ENCODE data around the gene ANP32A.

ANP32A gene

DNA sequence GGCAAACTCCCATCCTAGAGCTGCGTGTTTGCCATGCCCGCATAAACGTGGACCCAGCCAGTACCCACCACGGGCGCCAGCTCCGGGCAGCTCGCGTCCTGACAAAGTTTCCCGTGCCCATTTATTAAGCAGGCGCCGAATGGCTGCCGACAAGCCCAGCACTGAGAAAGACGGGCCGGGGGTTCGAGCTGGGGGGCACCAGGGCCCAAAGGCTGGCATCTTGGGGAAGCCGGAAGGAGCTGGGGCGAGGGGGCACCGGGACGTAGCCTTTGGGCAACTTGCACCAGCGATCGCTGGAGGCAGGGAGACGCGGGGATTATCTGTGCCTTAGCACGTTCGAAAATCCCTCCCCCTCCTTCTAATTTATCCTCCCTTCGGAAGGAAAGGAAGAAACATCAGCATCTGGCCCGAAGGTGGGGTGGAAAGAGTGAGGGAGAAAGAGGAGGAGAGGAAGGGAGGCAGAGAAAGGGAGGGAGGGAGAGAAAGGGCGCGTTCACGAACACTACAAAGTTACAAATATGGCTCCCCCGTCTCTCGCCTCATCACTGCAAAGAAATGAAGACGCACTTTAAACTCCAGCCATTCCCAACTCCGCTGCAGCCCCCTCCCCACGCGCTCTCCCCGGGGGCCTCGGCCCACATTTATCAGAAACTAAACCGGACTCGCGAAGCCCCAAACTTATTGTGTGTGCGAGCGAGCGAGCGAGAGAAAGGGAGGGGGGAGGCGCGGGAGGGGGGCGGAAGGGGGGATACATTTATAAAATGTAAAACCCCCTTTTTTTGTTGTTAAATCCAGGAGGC lies 1.0 kb downstream of the ANP32A start:
- DNase-seq (ENCODE audit: low read depth, low spot score): peak; percentile 28

DNA sequence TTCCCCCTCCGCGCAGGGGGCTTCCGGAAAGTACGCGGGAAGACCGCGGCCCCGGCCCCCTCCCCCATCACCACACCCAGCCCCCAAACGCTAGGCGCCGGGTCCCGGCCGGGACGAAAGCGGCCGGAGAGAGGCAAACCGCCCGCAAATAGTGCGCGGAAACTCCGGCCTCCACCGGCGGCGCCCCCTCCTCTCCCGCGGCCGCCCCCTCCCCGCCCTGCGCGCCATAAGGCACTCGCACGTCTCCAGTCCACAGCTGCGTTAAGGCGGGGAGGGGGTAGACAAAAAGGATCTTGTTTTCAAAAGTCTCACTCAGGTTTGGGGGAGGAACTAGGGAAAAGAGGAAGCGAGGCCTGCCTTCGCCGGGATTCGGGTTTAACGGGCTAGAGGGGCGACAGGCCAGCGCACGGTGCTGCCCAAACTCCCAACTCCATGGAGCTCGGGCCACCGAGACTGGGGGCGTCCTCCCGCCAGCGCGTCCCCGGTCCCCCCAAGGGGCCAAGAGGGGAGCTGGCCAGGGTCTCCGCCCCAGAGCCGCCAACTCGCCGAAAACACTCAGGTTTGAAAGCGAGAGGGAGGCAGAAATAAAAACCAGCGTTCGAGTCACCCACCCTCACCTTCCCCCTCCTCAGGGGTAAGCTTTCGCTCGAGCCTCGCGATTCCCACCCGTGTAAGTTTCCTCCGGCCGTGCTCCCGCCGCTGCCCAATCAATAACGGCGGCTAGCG lies 1.8 kb downstream of the ANP32A start:
- Histone ChIP-seq H3K4me1 (ENCODE audit: insufficient read depth, insufficient read length) (peaks cover 3% of the 10 kb centered on the region), H3K36me3 (ENCODE audit: insufficient read depth, insufficient read length, low read length) (peaks cover 12% of the 10 kb centered on the region), H3K9ac (ENCODE audit: insufficient read length, low read depth) (peak overlapping the region; percentile 97), H3K27me3 (ENCODE audit: insufficient read depth, insufficient read length) (peaks cover 14% of the 10 kb centered on the region), H3K4me3 (ENCODE audit: insufficient read length, low read depth) (peak overlapping the region; percentile 90), H3K9me3 (ENCODE audit: insufficient read depth, low read length) (no peaks in the 10 kb centered on the region)
- no peak for TF ChIP-seq YY1 (IDR thresholded peaks at IDR 0.05; ENCODE audit: insufficient read depth, insufficient read length)
- no peak for TF ChIP-seq SUZ12 (IDR thresholded peaks at IDR 0.05; ENCODE audit: extremely low read depth, insufficient read depth, insufficient read length)
- no peak for TF ChIP-seq ZNF274 (IDR thresholded peaks at IDR 0.05; ENCODE audit: low read depth, low read length)
- DNase-seq (ENCODE audit: low read depth, low spot score): peak; percentile 38

More for the DNA sequence above, 1.0 kb downstream of the ANP32A start:
- H3K9ac ChIP-seq (ENCODE audit: insufficient read length, low read depth): peak overlapping the region; percentile 97
- peaks cover 3% of the 10 kb centered on the region for H3K4me1 ChIP-seq (ENCODE audit: insufficient read depth, insufficient read length)
- H3K4me3 ChIP-seq (ENCODE audit: insufficient read length, low read depth): peak overlapping the region; percentile 90
- peaks cover 12% of the 10 kb centered on the region for H3K36me3 ChIP-seq (ENCODE audit: insufficient read depth, insufficient read length, low read length)
- H3K9me3 ChIP-seq (ENCODE audit: insufficient read depth, low read length): no peaks in the 10 kb centered on the region
- TF ChIP-seq SUZ12 (IDR thresholded peaks at IDR 0.05; ENCODE audit: extremely low read depth, insufficient read depth, insufficient read length): no peak
- no peak for TF ChIP-seq ZNF274 (IDR thresholded peaks at IDR 0.05; ENCODE audit: low read depth, low read length)
- peak; percentile 51 for TF ChIP-seq YY1 (IDR thresholded peaks at IDR 0.05; ENCODE audit: insufficient read depth, insufficient read length)
- H3K27me3 ChIP-seq (ENCODE audit: insufficient read depth, insufficient read length): peaks cover 14% of the 10 kb centered on the region

DNA sequence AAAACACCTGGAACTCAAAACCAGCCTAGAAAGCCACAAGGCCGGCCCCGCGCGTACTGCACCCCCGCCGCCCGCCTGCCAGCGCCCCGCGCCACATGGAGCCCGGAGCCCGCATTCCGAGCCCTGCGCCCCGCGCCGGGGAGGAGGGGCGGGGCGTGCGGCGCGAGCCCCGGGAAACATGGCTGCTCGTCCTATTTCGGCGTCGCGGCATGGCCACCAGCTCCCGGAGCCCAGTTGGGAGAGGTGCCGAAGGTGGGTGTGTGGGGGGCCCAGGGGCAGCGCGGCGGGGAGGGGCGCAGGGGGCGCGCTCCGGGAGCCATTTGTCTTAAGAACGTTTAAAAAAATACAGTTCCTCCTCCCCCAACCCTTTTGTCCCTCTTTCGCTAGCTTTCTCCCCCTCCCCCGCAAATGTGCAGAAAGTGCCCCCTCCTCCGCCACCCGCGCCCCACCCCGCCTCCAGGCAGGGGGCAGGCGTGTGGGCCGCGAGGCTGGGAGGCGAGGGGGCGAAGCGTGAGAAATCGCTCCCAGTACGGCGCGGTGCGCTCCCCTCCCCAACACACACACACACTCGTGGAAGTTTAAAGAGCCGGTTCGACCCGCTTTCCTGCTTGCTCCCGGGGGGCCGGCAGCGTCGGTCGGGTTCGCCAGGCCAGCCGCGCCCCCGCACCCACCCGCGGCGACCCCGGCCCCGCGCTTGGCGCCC lies 2.5 kb downstream of the ANP32A start:
- Histone ChIP-seq H3K9me3 (ENCODE audit: insufficient read depth, low read length) (no peaks in the 10 kb centered on the region), H3K4me1 (ENCODE audit: insufficient read depth, insufficient read length) (peaks cover 3% of the 10 kb centered on the region)

DNA sequence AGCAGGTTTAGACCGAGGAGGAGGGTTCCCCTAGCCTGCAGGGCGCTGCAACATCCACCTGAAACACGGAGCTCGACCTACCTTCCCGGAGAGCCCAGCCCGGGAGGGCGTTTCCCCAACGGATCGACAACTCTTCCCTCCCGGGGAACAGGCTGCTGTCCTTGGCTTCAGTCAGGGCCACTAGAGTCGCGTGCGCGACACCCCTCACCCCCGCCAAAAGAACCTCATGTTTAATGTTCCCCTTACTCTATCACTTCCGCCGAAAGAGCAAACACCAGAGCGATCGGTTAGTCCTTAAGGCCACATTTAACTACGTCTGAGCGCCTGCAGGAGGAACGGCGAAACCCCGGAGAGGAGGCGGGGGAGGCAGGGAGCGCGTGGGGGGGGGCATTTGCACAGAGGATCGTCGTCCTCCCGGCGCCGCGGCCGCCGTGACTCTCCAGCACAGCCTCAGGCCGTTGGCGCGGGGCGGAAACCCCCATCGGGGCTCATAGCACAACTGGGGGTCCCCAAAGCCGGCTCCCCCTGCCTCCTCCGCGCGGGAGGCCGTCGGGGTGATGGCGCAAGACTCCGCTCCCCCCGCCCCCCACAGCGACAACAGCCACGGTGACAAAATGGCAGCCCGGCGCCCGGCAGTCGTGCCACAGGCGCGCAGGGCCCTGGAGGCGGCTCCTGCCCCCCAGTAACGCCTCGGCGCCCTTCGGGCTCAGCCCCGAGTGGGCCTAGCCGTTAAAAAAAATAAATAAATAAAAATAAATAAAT lies 3.2 kb downstream of the ANP32A start:
- TF ChIP-seq YY1 (IDR thresholded peaks at IDR 0.05; ENCODE audit: insufficient read depth, insufficient read length) (no peak), ZNF274 (IDR thresholded peaks at IDR 0.05; ENCODE audit: low read depth, low read length) (no peak), SUZ12 (IDR thresholded peaks at IDR 0.05; ENCODE audit: extremely low read depth, insufficient read depth, insufficient read length) (no peak)
- Histone ChIP-seq H3K4me1 (ENCODE audit: insufficient read depth, insufficient read length) (peaks cover 3% of the 10 kb centered on the region), H3K36me3 (ENCODE audit: insufficient read depth, insufficient read length, low read length) (peaks cover 12% of the 10 kb centered on the region), H3K9ac (ENCODE audit: insufficient read length, low read depth) (peak overlapping the region; percentile 86), H3K4me3 (ENCODE audit: insufficient read length, low read depth) (peak overlapping the region; percentile 90), H3K9me3 (ENCODE audit: insufficient read depth, low read length) (no peaks in the 10 kb centered on the region), H3K27me3 (ENCODE audit: insufficient read depth, insufficient read length) (peaks cover 11% of the 10 kb centered on the region)
- peak; percentile 25 for DNase-seq (ENCODE audit: low read depth, low spot score)

More for the DNA sequence above, 2.5 kb downstream of the ANP32A start:
- peaks cover 12% of the 10 kb centered on the region for H3K36me3 ChIP-seq (ENCODE audit: insufficient read depth, insufficient read length, low read length)
- peak; percentile 35 for DNase-seq (ENCODE audit: low read depth, low spot score)
- H3K27me3 ChIP-seq (ENCODE audit: insufficient read depth, insufficient read length): peaks cover 14% of the 10 kb centered on the region
- TF ChIP-seq ZNF274 (IDR thresholded peaks at IDR 0.05; ENCODE audit: low read depth, low read length) (no peak), SUZ12 (IDR thresholded peaks at IDR 0.05; ENCODE audit: extremely low read depth, insufficient read depth, insufficient read length) (no peak), YY1 (IDR thresholded peaks at IDR 0.05; ENCODE audit: insufficient read depth, insufficient read length) (peak; percentile 48)
- H3K4me3 ChIP-seq (ENCODE audit: insufficient read length, low read depth): peak overlapping the region; percentile 90
- peak overlapping the region; percentile 86 for H3K9ac ChIP-seq (ENCODE audit: insufficient read length, low read depth)

DNA sequence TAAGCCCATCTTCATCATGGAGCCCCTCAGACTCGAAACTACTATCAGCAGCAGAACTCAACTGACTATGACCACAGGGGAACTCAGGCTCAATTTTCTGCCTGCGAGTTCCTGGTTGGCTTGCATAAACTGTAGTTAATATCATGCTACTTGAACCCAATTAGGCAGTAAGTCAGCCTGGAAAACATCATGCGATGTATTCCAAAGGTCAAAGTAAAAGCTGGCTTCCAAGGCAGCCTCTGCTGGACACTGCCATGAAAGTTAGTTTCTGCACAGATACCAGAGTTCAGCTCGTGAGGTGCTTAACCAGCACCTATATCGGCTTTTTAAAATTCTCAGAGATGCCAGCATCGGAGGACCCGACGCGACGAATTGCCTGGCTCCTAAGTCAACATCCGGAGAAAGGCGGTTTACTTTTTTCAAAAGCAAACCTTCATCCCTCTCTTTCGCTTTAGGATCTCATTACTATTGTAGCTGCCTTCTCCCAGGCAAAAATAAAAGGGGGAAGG lies 3.8 kb downstream of the ANP32A start:
- DNase-seq (ENCODE audit: low read depth, low spot score): no peak

DNA sequence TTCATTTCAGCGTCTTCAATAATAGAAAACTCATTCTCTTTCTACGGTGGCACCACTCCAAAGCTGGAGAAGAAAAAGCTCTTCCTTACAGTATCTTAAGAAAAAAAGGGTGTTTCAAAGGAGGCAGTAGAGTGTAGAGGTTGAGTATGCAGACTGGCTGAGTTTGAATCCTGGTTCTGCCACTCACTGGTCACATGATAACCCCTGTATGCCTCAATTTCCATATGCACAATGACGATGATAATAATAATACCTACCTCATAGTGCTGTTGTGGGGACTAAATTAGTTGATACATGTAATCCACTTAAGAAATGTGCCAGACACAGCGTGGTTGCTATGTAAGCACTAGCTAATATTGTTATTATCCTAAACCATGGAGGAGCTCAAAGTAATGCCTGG lies 4.5 kb downstream of the ANP32A start:
- Histone ChIP-seq H3K9ac (ENCODE audit: insufficient read length, low read depth) (no peak overlapping the region), H3K4me3 (ENCODE audit: insufficient read length, low read depth) (peak overlapping the region; percentile 90)
- DNase-seq (ENCODE audit: low read depth, low spot score): no peak

More for the DNA sequence above, 3.8 kb downstream of the ANP32A start:
- H3K4me1 ChIP-seq (ENCODE audit: insufficient read depth, insufficient read length): peaks cover 6% of the 10 kb centered on the region
- peaks cover 12% of the 10 kb centered on the region for H3K36me3 ChIP-seq (ENCODE audit: insufficient read depth, insufficient read length, low read length)
- H3K9me3 ChIP-seq (ENCODE audit: insufficient read depth, low read length): no peaks in the 10 kb centered on the region
- TF ChIP-seq ZNF274 (IDR thresholded peaks at IDR 0.05; ENCODE audit: low read depth, low read length) (no peak), SUZ12 (IDR thresholded peaks at IDR 0.05; ENCODE audit: extremely low read depth, insufficient read depth, insufficient read length) (no peak), YY1 (IDR thresholded peaks at IDR 0.05; ENCODE audit: insufficient read depth, insufficient read length) (no peak)
- H3K9ac ChIP-seq (ENCODE audit: insufficient read length, low read depth): peak overlapping the region; percentile 86
- H3K4me3 ChIP-seq (ENCODE audit: insufficient read length, low read depth): peak overlapping the region; percentile 90
- peaks cover 5% of the 10 kb centered on the region for H3K27me3 ChIP-seq (ENCODE audit: insufficient read depth, insufficient read length)

More for the DNA sequence above, 4.5 kb downstream of the ANP32A start:
- TF ChIP-seq YY1 (IDR thresholded peaks at IDR 0.05; ENCODE audit: insufficient read depth, insufficient read length) (no peak), ZNF274 (IDR thresholded peaks at IDR 0.05; ENCODE audit: low read depth, low read length) (no peak), SUZ12 (IDR thresholded peaks at IDR 0.05; ENCODE audit: extremely low read depth, insufficient read depth, insufficient read length) (no peak)
- H3K4me1 ChIP-seq (ENCODE audit: insufficient read depth, insufficient read length): peaks cover 6% of the 10 kb centered on the region
- no peaks in the 10 kb centered on the region for H3K27me3 ChIP-seq (ENCODE audit: insufficient read depth, insufficient read length)
- no peaks in the 10 kb centered on the region for H3K9me3 ChIP-seq (ENCODE audit: insufficient read depth, low read length)
- peaks cover 12% of the 10 kb centered on the region for H3K36me3 ChIP-seq (ENCODE audit: insufficient read depth, insufficient read length, low read length)
